Mesendoderm (in vitro differentiated cells): ENCODE measurements around the gene MUC12.
A peak's percentile ranks its signal among the peaks of the same experiment; 100 is the strongest.

Experiments used
- DNase-seq: peaks from one replicate; pipeline ENCODE4 v3.0.0; 2013
- H2AK5ac ChIP-seq: 2 replicates; pipeline ENCODE4 v1.6.1; 2013; ENCODE audit warnings: low read length, inconsistent platforms
- H2BK120ac ChIP-seq: 2 replicates; pipeline ENCODE4 v1.6.1; 2013; ENCODE audit warnings: low read depth, mild to moderate bottlenecking, low read length, moderate library complexity, mixed read lengths
- H2BK15ac ChIP-seq: replicated peaks from 2 replicates; pipeline ENCODE4 v1.6.1; 2013; ENCODE audit warnings: low read depth, mild to moderate bottlenecking, moderate library complexity
- H2BK5ac ChIP-seq: 2 replicates; pipeline ENCODE4 v1.6.1; 2013; ENCODE audit warnings: low read length, inconsistent platforms
- H3K18ac ChIP-seq: 2 replicates; pipeline ENCODE4 v1.6.1; 2013; ENCODE audit warnings: mild to moderate bottlenecking, low read length, mixed read lengths
- H3K23ac ChIP-seq: one replicate; pipeline ENCODE4 v1.6.1; 2013; ENCODE audit warnings: low read length
- H3K27ac ChIP-seq: 2 replicates; pipeline ENCODE4 v1.5.1; 2013; ENCODE audit warnings: low read depth, mild to moderate bottlenecking, inconsistent platforms, low read length, moderate library complexity
- H3K27me3 ChIP-seq: 2 replicates; pipeline ENCODE4 v1.6.1; 2013; ENCODE audit warnings: low read length, control low read depth, mild to moderate bottlenecking, inconsistent platforms; ENCODE audit not compliant: insufficient read depth, poor library complexity
- H3K36me3 ChIP-seq: 2 replicates; pipeline ENCODE4 v1.6.1; 2013; ENCODE audit warnings: low read length, inconsistent platforms; ENCODE audit not compliant: control insufficient read depth, insufficient read depth
- H3K4ac ChIP-seq: one replicate; pipeline ENCODE4 v1.6.1; 2013; ENCODE audit warnings: low read depth, mild to moderate bottlenecking, low read length, moderate library complexity
- H3K4me1 ChIP-seq: 2 replicates; pipeline ENCODE4 v1.6.1; 2013; ENCODE audit warnings: low read depth, low read length, inconsistent platforms; ENCODE audit not compliant: control insufficient read depth
- H3K4me2 ChIP-seq: 2 replicates; pipeline ENCODE4 v1.6.1; 2013; ENCODE audit warnings: low read length
- H3K4me3 ChIP-seq: 2 replicates; pipeline ENCODE4 v1.5.1; 2013; ENCODE audit warnings: mild to moderate bottlenecking, low read length
- H3K56ac ChIP-seq: one replicate; pipeline ENCODE4 v1.6.1; 2013; ENCODE audit warnings: low read length
- H3K79me1 ChIP-seq: 2 replicates; pipeline ENCODE4 v1.6.1; 2013; ENCODE audit warnings: low read length, inconsistent platforms
- H3K79me2 ChIP-seq: 2 replicates; pipeline ENCODE4 v1.6.1; 2013; ENCODE audit warnings: mild to moderate bottlenecking, low read length; ENCODE audit not compliant: control insufficient read depth, insufficient read depth
- H3K9ac ChIP-seq: 2 replicates; pipeline ENCODE4 v1.6.1; 2013; ENCODE audit warnings: low read length, inconsistent platforms
- H4K5ac ChIP-seq: one replicate; pipeline ENCODE4 v1.6.1; 2013; ENCODE audit warnings: low read length
- H4K8ac ChIP-seq: one replicate; pipeline ENCODE4 v1.6.1; 2013; ENCODE audit warnings: low read depth, mild to moderate bottlenecking, control low read depth, low read length, moderate library complexity
- WGBS: extraction: QIAGEN DNeasy Blood & Tissue Kit; methylation state at CpG from one replicate; pipeline ENCODE4 v1.1.7; 2013; ENCODE audit warnings: low lambda C conversion rate, missing lambda C conversion rate; ENCODE audit not compliant: insufficient coverage; ENCODE audit errors: extremely low coverage; 5-methylcytosine and 5-hydroxymethylcytosine counted together

MUC12 gene

DNA sequence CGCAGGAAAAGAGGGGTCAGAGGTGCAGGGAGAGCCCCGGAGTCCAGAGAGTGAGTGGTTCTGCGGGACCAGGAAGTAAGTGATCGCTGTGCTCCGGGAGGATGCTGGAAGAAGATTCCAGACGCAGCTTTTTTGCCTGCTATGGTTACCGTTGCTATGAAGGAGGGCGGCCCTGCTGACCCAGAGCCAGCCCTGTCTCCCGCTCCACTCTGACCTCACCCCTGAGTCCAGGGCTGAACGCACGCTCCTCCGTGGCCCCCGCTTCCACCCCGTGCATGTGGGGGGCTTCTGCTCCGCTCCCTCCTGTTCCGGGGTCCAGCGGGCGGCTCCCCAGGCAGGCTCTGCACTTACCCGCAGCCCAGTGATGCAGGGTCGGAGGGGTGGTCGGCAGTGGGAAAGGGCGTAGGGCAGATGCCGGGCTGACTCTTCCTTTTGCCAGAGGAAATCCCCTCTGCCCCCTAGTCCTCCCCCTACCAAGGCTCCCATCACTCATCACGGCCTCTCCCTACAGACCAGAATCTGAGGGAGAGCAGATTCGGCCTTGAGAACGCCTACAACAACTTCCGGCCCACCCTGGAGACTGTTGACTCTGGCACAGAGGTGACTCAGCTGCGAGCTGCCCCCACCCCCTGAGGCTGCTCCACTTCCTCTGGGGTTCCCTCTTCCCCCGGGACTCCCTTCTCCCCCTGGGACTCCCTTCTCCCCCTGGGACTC, 47.9 kb downstream of the MUC12 start:
- Histone ChIP-seq H4K5ac (no peak overlapping the region), H3K27me3 (no peaks in the 10 kb centered on the region), H2BK5ac (no peak overlapping the region), H3K18ac (peak overlapping the region; percentile 80), H4K8ac (no peak overlapping the region), H3K4me1 (peaks cover 2% of the 10 kb centered on the region), H2BK120ac (peak overlapping the region; percentile 82), H3K27ac (peak overlapping the region; percentile 18), H3K4me3 (peak overlapping the region; percentile 40), H2AK5ac (no peak overlapping the region), H3K4me2 (peak overlapping the region; percentile 65), H3K4ac (peak overlapping the region; percentile 93), H3K79me1 (no peaks in the 10 kb centered on the region), H3K23ac (no peak overlapping the region), H3K79me2 (no peaks in the 10 kb centered on the region), H3K56ac (peak overlapping the region; percentile 83), H2BK15ac (no peak overlapping the region), H3K9ac (peak overlapping the region; percentile 69), H3K36me3 (no peaks in the 10 kb centered on the region)
- DNase-seq, result peak; percentile 95
- WGBS, result no CpG with 5 or more reads among the region's 29 CpGs

DNA sequence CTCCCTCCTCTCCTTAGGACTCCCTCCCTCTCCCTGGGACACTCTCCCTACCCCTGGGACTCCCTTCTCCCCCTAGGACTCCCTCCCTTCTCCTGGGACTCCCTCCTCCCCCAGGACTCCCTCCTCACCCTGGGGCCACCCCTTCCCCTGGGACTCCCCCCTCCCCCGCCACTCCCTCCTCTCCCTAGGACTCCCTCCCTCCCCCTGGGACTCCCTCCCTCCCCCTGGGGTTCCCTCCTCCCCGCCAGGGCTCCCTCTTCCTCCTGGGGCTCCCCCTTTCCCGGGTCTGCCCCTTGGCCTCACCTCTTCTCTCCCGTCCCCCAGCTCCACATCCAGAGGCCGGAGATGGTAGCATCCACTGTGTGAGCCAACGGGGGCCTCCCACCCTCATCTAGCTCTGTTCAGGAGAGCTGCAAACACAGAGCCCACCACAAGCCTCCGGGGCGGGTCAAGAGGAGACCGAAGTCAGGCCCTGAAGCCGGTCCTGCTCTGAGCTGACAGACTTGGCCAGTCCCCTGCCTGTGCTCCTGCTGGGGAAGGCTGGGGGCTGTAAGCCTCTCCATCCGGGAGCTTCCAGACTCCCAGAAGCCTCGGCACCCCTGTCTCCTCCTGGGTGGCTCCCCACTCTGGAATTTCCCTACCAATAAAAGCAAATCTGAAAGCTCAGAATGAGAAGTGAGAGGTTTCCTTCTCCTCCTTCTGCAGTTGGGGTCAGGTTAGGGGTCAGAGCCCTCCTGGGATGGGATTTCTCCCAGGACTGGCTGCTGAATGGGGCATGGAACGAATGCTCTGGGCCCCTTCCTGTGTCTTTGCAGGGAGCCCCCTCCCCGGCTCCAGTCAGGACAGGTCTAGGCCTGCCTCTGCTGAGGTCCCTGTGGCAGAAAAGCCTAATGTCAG, 49.2 kb downstream of the MUC12 start:
- Histone ChIP-seq H3K27ac (peak overlapping the region; percentile 68), H4K5ac (no peak overlapping the region)

GRCh38 chr7:101020444-101020843, 51.1 kb downstream of the MUC12 start:
- WGBS, result no CpG with 5 or more reads among the region's 8 CpGs
- no peak overlapping the region for H3K23ac ChIP-seq

More for the DNA sequence above, 49.2 kb downstream of the MUC12 start:
- Histone ChIP-seq H3K4me1 (peaks cover 2% of the 10 kb centered on the region), H3K79me1 (no peaks in the 10 kb centered on the region), H3K4me2 (peak overlapping the region; percentile 44), H3K56ac (peak overlapping the region; percentile 85), H2BK15ac (no peak overlapping the region), H3K36me3 (no peaks in the 10 kb centered on the region), H2AK5ac (peak overlapping the region; percentile 46), H2BK5ac (peak overlapping the region; percentile 55), H3K4me3 (no peak overlapping the region), H2BK120ac (peak overlapping the region; percentile 13), H3K9ac (peak overlapping the region; percentile 58), H3K27me3 (no peaks in the 10 kb centered on the region), H3K18ac (peak overlapping the region; percentile 81), H3K23ac (no peak overlapping the region), H3K4ac (peak overlapping the region; percentile 58), H4K8ac (no peak overlapping the region), H3K79me2 (no peaks in the 10 kb centered on the region)
- peak; percentile 91 for DNase-seq
- WGBS, result no CpG with 5 or more reads among the region's 14 CpGs

DNA sequence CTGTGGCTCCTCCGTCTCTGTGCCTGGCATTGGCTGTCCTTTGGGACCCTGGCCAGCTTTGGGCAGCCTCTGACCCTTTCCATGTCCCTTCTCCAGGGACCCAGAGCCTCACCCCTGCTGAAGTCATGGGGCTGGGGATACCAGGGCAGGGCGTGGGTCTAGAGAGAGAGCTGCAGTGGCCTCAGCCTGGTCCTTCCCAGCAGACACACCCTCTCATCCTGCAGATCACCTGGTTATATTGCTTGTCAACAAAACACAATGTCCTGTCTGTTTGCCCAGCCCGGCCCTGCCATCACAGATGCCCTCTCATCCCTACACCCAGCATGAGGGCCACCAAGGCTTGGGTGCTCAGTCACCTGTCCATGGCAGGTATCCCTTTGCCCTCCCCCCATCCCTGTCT, 52.3 kb downstream of the MUC12 start:
- Histone ChIP-seq H3K27ac (no peak overlapping the region), H3K56ac (no peak overlapping the region), H3K18ac (no peak overlapping the region), H3K27me3 (no peaks in the 10 kb centered on the region), H4K5ac (no peak overlapping the region), H3K9ac (no peak overlapping the region), H3K4me3 (no peak overlapping the region), H3K4ac (no peak overlapping the region), H3K36me3 (no peaks in the 10 kb centered on the region), H4K8ac (no peak overlapping the region), H3K23ac (no peak overlapping the region), H3K79me1 (no peaks in the 10 kb centered on the region), H3K4me1 (peaks cover 2% of the 10 kb centered on the region), H2BK5ac (no peak overlapping the region), H3K4me2 (no peak overlapping the region), H2BK120ac (no peak overlapping the region), H3K79me2 (no peaks in the 10 kb centered on the region), H2AK5ac (no peak overlapping the region), H2BK15ac (no peak overlapping the region)
- no peak for DNase-seq
- no CpG with 5 or more reads among the region's 3 CpGs for WGBS

More at GRCh38 chr7:101020444-101020843, 51.1 kb downstream of the MUC12 start:
- peaks cover 2% of the 10 kb centered on the region for H3K4me1 ChIP-seq
- H3K36me3 ChIP-seq, result no peaks in the 10 kb centered on the region
- no peak overlapping the region for H2BK15ac ChIP-seq
- no peaks in the 10 kb centered on the region for H3K79me1 ChIP-seq
- no peak overlapping the region for H2BK5ac ChIP-seq
- no peak overlapping the region for H2BK120ac ChIP-seq
- no peak overlapping the region for H2AK5ac ChIP-seq
- H3K56ac ChIP-seq, result no peak overlapping the region
- H4K5ac ChIP-seq, result no peak overlapping the region
- no peak for DNase-seq
- no peak overlapping the region for H4K8ac ChIP-seq
- no peaks in the 10 kb centered on the region for H3K27me3 ChIP-seq
- H3K79me2 ChIP-seq, result no peaks in the 10 kb centered on the region
- no peak overlapping the region for H3K9ac ChIP-seq
- H3K4me2 ChIP-seq, result no peak overlapping the region
- no peak overlapping the region for H3K4ac ChIP-seq
- H3K27ac ChIP-seq, result no peak overlapping the region
- H3K4me3 ChIP-seq, result no peak overlapping the region
- no peak overlapping the region for H3K18ac ChIP-seq

- Histone ChIP-seq H2BK120ac (no peak overlapping the region), H3K79me2 (no peaks in the 10 kb centered on the region), H3K4ac (no peak overlapping the region), H2BK15ac (no peak overlapping the region), H3K4me2 (no peak overlapping the region), H3K9ac (no peak overlapping the region), H3K79me1 (no peaks in the 10 kb centered on the region), H3K23ac (no peak overlapping the region), H3K36me3 (no peaks in the 10 kb centered on the region), H2AK5ac (no peak overlapping the region), H2BK5ac (no peak overlapping the region), H3K27ac (no peak overlapping the region), H3K18ac (no peak overlapping the region), H3K4me3 (no peak overlapping the region), H3K56ac (no peak overlapping the region), H4K5ac (no peak overlapping the region), H3K4me1 (peaks cover under 1% of the 10 kb centered on the region), H3K27me3 (no peaks in the 10 kb centered on the region), H4K8ac (no peak overlapping the region)
- DNase-seq, result no peak
- WGBS, result no CpG with 5 or more reads among the region's 2 CpGs
Observed at GRCh38 chr7:101023839-101024238, 54.5 kb downstream of the MUC12 start.
